Mesothelial cell of epicardium (in vitro differentiated cells): ENCODE measurements around the gene MAP7. TPM values are rescaled to one million over a fixed set of nuclear protein-coding genes. Genes with fewer than 3 reads are reported as not detected.

Source experiments
- DNase-seq, 2 experiments: peaks; one replicate each; pipeline ENCODE4 v3.0.0; 2021; ENCODE audit warnings: low spot score in 2 of 2; ENCODE audit not compliant: unreplicated experiment in 2 of 2
- H3K27ac Mint-ChIP-seq: 2 replicates; pipeline ENCODE4 v1.8.0; 2021; ENCODE audit warnings: mixed read lengths
- H3K27me3 Mint-ChIP-seq: 2 replicates; pipeline ENCODE4 v1.8.0; 2021; ENCODE audit warnings: low read depth, mixed read lengths
- H3K36me3 Mint-ChIP-seq: 2 replicates; pipeline ENCODE4 v1.8.0; 2021; ENCODE audit warnings: mixed read lengths
- H3K4me1 Mint-ChIP-seq: 2 replicates; pipeline ENCODE4 v1.8.0; 2021; ENCODE audit warnings: mixed read lengths
- H3K4me3 Mint-ChIP-seq: 2 replicates; pipeline ENCODE4 v1.8.0; 2021; ENCODE audit warnings: mild to moderate bottlenecking, moderate library complexity, mixed read lengths
- H3K9me3 Mint-ChIP-seq: 2 replicates; pipeline ENCODE4 v1.8.0; 2021; ENCODE audit warnings: mixed read lengths
- CTCF ChIP-seq: fragments of 200-600 bp; sonication (generic); IDR thresholded peaks from one replicate; pipeline ENCODE4 v1.5.0; 2021; ENCODE audit warnings: antibody characterized with exemption; ENCODE audit not compliant: unreplicated experiment
- total RNA-seq: library from RNA; stranded (reverse); gene quantifications from 3 replicates; pipeline ENCODE4 v1.2.1, GENCODE V29; 2021

The MAP7 gene
- total RNA-seq, 1 donor from 2014 or later = 15.1 TPM

GRCh38 chr6:136333824-136334464 lies 216.3 kb downstream of the MAP7 start:
- Mint-ChIP-seq H3K27ac (no peak overlapping the region), H3K4me1 (peaks cover 8% of the 10 kb centered on the region), H3K9me3 (no peaks in the 10 kb centered on the region), H3K36me3 (no peaks in the 10 kb centered on the region), H3K27me3 (no peaks in the 10 kb centered on the region), H3K4me3 (no peak overlapping the region)
- TF ChIP-seq CTCF = no peak
- DNase-seq = no peak

- H3K36me3 Mint-ChIP-seq = no peaks in the 10 kb centered on the region
- no peak for TF ChIP-seq CTCF
- no peaks in the 10 kb centered on the region for H3K27me3 Mint-ChIP-seq
- H3K4me3 Mint-ChIP-seq = no peak overlapping the region
- peaks cover 4% of the 10 kb centered on the region for H3K4me1 Mint-ChIP-seq
- H3K9me3 Mint-ChIP-seq = no peaks in the 10 kb centered on the region
- H3K27ac Mint-ChIP-seq = no peak overlapping the region
- DNase-seq = no peak
These were observed 218.8 kb downstream of the MAP7 start for GRCh38 chr6:136331461-136331860.

- no peak for DNase-seq
- no peak overlapping the region for H3K4me3 Mint-ChIP-seq
- no peaks in the 10 kb centered on the region for H3K9me3 Mint-ChIP-seq
- no peaks in the 10 kb centered on the region for H3K27me3 Mint-ChIP-seq
- H3K36me3 Mint-ChIP-seq = no peaks in the 10 kb centered on the region
- no peak for TF ChIP-seq CTCF
- H3K27ac Mint-ChIP-seq = no peak overlapping the region
- no peaks in the 10 kb centered on the region for H3K4me1 Mint-ChIP-seq
These were observed 219.6 kb downstream of the MAP7 start for GRCh38 chr6:136330634-136331033.

GRCh38 chr6:136326038-136326553 lies 224.1 kb downstream of the MAP7 start:
- Mint-ChIP-seq H3K27me3 (no peaks in the 10 kb centered on the region), H3K9me3 (no peaks in the 10 kb centered on the region)

GRCh38 chr6:136324686-136325380 lies 225.4 kb downstream of the MAP7 start:
- Mint-ChIP-seq H3K27ac (no peak overlapping the region), H3K27me3 (no peaks in the 10 kb centered on the region), H3K9me3 (no peaks in the 10 kb centered on the region), H3K36me3 (no peaks in the 10 kb centered on the region), H3K4me3 (no peak overlapping the region), H3K4me1 (peaks cover 4% of the 10 kb centered on the region)
- TF ChIP-seq CTCF = no peak
- no peak for DNase-seq

More at GRCh38 chr6:136326038-136326553, 224.1 kb downstream of the MAP7 start:
- no peak overlapping the region for H3K4me3 Mint-ChIP-seq
- H3K4me1 Mint-ChIP-seq = peaks cover 4% of the 10 kb centered on the region
- H3K36me3 Mint-ChIP-seq = no peaks in the 10 kb centered on the region
- no peak for DNase-seq
- no peak overlapping the region for H3K27ac Mint-ChIP-seq
- TF ChIP-seq CTCF = no peak
